ENCODE data around the gene SOX5.
"Not testable (repeated sequence)": the region's sequence is repeated elsewhere in the genome, so short reads cannot be mapped to it uniquely, and the experiment has no call there.

SOX5 gene

DNA sequence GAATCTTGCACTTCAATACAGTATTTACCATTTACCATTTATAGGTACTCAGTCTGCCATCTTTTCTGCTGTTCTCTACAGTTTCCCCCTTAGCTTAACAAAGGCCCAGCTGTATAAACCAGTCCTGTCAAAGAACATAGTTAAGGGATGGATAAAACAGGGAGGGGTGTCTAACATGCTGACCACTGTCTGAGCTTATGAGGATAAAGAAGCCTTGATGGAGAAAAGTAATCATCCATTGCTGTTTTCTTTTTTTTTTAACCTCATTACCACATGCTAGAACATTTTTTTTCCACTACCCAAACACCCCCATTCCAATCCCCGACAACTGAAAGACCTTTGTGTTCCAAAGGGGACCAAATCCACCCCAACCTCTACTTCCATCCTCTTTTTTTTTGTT is 39.9 kb downstream of the SOX5 start:
- DNase-seq (ENCODE audit: low read depth in 2 of 2), result no peak

DNA sequence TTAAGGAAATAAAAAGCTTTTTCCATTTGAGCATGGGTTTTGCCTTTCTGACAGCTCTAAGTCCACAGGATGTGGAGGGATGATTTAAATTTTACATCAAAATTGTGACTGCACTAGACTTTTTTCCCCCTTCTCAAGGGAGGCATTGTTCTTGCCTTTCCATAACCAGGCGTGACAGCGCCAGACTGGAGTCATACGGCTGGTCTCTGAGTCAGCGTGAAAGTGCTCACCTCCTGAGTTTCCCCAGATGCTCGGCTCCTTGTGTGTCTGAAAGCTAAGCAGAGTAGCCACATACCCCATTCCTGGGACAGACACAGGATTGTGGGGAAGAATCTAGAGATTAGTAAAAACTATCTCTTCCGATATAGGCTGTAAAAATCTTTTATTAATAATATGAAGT is 43.1 kb downstream of the SOX5 start:
- DNase-seq (ENCODE audit: low read depth in 2 of 2), result no peak

DNA sequence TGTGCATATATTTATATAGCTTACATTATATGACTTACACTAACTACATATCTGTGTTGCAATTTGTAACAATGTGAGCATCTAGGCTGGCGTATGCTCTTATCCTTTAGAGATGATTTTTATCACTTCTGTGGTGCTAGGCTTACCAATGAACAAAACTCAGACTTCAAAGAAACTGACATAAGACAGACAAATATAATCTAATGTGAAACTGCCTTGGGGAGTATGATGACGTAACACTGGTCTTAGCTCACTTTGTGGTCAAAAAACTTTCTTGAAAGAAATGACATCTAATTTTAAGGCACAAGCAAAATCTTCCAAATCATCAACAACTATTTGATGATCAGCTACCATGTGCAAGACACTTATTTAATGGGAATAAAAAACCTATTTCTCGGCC is 50.0 kb downstream of the SOX5 start:
- DNase-seq (ENCODE audit: low read depth in 2 of 2), result no peak

DNA sequence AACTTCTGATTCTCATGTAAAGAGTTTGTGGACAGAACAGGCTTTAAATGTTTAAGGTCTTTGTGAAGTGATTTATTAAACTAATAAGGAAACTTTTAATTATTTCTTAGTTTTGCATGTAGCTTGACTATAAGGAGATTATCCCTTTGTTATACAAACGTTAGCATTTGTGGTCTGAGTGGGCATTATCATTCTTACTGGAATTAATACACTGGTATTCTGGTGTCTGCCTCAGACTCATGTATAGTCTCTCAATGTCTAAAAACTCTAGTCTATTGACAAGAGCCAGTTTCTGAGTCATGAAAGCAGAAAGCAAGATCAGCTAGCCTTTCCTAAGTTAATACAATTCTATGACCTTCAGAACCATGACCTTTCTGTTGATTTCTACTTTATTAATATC is 51.3 kb downstream of the SOX5 start:
- DNase-seq (ENCODE audit: low read depth in 2 of 2), result no peak

DNA sequence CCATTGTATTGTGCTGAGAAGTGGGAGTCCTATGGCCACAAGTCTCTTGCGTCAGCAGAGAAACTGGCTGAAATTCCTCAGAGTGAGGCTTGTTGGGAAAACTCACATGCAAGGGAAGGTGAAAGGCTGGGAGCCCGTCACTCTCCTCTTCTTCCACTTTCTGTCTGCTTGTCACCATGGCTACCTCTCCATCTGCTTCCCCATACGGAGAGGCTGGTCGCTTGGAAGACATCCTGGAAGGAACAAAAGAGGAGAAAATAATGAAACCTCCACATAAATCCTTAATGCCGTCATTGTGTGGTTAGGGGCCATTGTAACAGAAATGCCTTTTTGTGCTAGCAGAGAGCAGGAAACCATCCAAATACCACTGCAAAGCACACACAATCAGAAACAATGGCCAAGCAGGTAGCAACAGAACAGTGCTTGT is 53.7 kb downstream of the SOX5 start:
- no peak for DNase-seq (ENCODE audit: low read depth in 2 of 2)

DNA sequence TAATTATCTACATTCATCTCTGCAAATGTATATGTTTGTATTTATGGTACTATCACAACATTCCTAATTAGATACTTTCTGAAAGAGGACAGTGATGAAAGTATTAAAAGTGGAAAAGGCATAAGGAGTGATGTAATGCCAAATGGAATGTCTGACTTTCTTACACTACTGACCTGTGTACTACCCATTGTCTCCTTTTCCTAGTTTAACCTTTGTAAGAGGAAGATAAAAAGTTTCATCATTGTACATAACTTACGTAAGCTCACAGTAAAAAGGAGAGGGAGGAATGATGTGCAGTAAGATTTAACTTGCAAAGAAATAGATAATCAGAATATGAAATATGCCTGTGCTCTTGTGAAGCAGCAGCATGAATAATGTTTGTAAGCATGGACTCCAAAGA is 55.9 kb downstream of the SOX5 start:
- DNase-seq (ENCODE audit: low read depth in 2 of 2), result no peak

DNA sequence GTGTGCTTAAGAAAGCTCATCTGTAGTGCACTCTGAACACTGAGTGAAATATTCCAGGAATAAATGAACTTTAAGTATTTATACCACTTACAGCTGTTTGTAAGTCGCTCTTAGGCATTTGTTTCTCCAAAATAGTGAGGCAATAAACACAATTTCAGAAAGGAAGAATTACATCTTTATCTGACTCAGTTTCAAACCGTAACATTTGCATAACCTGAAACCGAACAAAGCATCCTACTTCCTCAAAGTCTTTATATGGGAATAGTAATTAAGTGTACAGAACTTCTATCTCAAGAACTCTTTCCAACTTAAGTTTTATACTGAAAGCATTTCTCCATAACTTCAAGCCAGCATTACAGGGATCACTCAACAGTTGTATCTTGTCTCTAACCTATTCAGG is 58.4 kb downstream of the SOX5 start:
- DNase-seq (ENCODE audit: low read depth in 2 of 2), result no peak

DNA sequence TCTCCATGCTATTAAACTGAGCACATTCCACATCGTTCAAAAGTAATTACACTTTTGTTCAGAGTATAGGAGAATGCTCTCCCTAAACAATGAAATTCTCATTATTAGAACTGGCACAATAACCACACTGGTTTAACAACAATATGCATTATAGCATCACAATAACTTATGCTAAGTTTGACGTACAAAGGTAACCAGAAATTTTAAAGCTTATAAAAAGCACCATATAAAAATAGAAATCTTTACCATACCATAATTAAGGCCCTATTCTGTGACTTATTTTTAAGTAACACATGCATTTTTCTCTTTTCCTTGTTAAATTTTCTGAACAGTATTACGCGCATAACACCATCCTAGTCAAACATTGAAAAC is 60.4 kb downstream of the SOX5 start:
- DNase-seq (ENCODE audit: low read depth in 2 of 2), result no peak

DNA sequence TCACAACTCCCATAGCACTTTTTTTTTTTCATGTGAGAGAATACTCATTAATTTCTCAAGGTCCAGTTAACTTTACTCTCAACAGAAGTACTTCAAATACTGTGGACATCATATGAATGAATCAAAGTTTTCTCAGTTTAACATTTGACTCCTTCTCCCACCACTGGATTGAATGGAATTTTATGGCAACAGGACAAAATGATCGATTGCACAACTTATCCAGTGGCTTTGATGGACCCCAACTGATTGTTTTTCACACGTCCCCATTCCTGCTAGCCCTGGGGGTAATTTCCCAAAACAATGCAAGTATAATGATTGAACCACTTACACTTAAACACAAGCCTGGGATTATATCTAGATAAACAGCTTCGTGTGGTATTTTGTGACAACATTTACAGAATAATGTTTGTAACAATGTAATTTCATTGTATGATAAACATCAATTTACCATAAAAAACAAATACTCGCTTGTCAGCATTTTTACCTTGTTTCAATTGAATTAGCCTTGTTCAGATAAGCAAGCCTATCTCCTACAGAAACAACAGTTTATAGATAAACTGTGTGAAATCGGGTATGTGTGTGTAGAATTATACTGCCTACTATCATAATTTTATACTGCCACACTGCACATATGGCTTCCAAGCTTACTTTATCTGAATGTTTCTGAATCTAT is 60.9 kb downstream of the SOX5 start:
- no peak for DNase-seq (ENCODE audit: low read depth in 2 of 2)

DNA sequence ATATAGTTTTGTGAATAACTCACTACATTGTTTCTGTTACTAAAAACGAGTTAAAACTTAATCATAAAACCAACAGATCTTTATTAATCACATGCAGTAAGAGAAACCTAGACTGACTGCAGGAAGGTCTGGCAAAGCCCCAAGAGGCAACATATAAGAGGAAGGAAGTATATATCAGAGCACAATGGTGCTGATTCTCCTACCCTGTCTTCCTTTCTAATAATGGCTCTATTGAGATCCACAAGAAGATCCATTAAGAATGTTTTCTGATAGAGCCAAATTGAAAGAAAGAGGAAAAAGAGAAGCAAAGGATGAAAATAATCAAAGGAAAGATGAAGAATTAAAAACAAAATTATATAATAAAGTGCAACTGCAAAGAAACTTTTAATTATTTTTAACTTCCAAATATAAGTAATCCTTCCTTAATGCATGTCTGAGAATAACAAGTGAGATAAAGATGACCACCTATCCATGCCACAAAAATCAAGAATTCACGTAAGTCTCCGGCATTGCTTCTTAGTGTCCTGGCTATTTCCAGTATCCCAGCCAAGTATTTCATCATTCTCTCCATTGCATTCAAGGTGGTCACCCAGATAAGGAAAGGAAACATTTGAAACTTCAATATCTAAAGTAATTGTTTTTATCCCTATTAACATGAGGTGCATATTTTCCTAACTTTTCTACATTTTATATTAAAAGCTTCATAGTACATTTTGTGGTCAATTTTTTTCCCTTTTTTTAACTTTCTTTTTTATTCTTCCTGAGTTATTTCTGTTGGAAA is 62.2 kb downstream of the SOX5 start:
- DNase-seq (ENCODE audit: low read depth in 2 of 2), result no peak

DNA sequence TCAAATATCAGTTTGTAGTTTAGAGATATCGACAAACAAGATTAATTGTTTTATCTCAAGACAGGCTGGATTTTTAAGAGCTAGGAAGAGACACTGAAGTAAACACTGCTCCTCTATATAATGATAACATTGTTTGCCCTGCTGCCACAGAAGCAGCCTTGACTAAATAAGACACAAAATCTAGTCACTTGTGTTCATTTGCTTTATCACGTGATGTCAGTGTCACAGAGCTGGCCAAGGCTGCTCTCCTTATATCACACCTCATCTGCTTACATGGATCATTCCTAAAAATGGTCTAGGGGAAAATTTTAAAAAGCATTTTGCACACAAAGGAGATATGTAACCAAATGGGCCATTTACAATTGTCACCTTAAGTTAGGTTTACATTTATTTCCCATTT is 64.1 kb downstream of the SOX5 start:
- no peak for DNase-seq (ENCODE audit: low read depth in 2 of 2)

DNA sequence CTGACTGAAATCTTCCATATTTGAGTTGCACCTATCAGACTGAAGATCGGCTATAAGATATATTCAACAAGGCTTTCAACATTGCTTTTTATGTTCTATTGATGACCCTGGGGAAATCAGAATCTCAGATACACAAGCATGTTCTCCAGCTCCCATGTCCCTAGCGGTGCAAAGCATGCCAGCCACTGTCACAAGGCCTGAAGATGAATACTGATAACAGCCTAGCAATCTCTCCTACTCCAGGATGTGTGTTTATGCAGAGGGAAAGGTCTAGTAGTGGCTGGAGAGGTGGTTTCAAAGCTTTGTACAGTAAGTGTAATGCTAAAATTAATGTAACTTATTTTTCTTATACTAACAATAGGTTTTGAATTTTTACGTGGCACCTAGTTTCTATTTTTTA is 64.6 kb downstream of the SOX5 start:
- DNase-seq (ENCODE audit: low read depth in 2 of 2), result no peak

DNA sequence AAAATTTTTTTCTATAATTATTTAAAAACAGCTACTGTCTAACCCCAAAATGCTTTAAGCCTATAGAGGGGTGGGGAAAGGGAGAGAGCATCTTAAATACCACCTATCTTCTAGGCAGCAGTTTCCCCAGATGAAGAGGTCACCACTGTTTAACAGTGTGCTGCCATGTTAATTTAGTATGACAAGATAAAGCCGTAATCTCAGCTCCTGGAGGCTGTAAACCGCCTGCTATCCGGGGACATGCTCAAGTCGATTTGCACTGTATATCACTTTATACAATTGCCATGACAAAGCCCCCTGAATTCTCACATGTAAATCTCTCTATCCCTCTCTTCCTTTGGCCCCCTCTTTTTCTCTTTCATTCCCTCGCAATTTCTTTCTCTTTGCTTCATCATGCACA is 68.5 kb downstream of the SOX5 start:
- no peak for DNase-seq (ENCODE audit: low read depth in 2 of 2)

DNA sequence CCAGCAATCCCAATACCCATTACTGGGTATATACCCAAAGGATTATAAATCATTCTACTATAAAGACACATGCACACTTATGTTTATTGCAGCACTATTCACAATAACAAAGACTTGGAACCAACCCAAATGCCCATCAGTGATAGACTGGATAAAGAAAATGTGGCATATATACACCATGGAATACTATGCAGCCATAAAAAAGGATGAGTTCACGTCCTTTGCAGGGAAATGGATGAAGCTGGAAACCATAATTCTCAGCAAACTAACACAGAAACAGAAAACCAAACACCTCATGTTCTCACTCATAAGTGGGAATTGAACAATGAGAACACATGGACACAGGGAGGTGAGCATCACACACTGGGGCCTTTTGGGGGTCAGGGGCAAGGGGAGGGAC is 72.9 kb downstream of the SOX5 start:
- not testable (repeated sequence) for DNase-seq (ENCODE audit: low read depth in 2 of 2)

DNA sequence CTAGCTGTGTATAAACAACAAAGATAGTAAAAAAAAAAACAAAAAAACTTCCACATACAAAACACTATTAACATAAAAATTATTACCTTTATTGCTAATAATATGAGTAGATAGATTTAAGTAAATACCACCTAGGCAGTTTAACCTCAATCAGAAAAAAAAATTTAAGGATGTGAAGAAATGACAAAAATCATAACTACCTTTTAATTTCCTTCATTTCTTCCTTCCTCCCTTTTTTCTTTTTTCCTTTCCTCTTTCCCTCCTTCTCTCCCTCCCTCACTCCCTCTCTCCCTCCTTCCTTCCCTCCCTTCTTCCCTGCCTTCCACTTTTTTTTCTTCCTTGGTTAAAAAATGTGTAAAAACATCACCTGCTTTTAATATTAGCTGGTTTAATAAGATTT is 81.7 kb downstream of the SOX5 start:
- no peak for DNase-seq (ENCODE audit: low read depth in 2 of 2)

DNA sequence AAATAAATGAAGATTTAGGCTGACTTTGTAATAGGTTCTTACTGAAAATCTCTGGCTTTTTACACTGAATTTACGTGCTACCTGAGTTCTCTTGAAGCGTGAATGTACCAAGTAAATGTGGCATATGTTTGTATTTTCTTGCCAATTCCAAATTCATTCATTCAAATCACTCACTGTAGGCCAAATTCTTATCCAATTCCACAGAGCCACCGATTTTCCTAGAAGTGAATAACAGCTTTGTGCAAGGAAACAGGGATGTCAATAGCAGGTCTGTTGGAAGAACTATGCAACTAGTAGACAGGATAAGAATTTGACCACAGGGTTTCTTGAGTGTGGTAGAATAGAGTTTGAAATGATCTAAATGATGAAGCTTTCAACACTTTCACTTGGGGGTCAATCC is 86.8 kb downstream of the SOX5 start:
- no peak for DNase-seq (ENCODE audit: low read depth in 2 of 2)

DNA sequence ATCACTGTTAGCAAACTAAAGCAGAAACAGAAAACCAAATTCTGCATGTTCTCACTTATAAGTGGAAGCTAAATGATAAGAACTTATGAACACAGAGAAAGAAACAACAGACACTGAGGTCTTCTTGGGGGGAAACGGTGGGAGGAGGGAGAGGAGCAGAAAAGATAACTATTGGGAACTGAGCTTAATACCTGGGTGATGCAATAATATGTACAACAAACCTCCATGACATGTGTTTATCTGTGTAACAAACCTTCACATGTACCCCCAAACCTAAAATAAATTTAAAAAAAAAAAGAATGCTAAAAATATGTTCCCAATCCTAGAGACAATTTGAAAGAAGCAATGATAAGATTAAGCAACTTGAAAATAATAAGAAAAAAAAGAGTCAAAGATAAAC is 89.5 kb downstream of the SOX5 start:
- DNase-seq (ENCODE audit: low read depth in 2 of 2), result no peak

DNA sequence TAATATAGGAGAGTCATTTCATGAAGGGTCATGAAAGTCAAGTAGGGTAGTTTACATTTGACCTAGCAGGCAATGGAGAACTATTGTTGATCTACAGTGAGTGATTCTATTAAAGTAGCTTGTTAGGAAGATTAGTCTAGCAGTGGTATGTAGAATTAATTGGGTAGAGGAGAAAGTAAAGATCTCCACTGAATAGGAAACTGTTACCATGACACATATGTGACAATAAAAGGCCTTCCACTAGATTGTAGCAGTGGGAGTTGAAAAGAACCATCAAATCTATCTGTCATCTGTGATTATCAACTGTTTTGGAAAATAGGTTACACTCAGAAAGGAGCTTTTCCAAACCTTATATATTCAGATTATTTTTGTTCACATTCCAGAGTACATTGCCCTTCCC is 92.3 kb downstream of the SOX5 start:
- no peak for DNase-seq (ENCODE audit: low read depth in 2 of 2)

DNA sequence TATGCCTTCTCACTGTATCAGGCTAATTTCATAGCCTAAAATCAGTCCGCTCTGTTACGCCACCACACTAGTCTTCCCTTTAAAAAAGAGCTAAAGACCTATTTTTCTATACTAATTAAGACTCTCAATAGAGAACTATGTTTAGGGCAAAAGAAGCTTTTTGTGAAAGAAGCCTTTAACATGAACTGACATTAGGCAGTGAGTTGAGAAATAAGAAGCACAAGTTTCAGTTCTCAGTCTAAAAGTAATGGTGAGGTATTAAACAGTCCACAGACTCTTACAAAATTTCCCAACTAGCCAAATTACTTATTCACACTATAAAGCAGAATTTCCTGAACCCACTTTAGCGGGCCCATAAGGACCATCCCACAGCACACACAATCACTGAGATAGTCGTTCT is 93.7 kb downstream of the SOX5 start:
- no peak for DNase-seq (ENCODE audit: low read depth in 2 of 2)

DNA sequence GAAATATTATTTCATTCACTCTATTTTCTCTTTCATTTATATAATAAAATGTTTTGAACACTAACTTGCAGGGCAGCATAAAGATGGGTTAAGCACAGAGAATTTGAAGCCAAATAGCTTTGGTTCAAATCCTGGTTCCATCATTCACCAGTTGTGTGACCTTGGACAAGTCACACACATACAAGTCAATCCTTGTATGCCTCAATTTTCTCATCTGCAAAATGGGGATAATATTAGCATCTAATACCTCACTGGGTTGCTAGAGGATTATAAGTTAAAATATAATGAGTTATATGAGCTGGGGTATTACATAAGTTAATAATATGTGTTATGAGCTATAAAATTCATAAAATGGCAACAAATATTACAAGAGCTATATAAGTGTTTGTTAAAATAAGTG is 94.9 kb downstream of the SOX5 start:
- DNase-seq (ENCODE audit: low read depth in 2 of 2), result no peak

DNA sequence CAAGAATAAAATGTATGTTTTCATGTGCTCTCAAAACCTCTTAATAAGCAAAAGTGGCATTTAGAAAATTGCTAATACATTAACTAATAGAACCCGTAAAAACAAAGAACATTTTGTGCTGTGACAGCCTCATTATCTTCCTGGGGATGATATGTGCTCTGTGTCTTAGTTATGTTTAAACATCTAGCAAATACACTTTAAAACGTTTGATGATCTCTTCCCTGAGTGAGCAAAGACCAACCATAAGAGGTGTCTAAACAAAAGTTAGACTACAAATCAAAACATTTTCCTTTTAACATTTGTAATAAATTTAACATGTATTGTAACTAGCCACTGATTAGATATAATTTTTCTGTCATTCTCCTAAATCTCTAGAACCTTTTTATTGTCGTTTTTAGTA is 95.8 kb downstream of the SOX5 start:
- no peak for DNase-seq (ENCODE audit: low read depth in 2 of 2)

DNA sequence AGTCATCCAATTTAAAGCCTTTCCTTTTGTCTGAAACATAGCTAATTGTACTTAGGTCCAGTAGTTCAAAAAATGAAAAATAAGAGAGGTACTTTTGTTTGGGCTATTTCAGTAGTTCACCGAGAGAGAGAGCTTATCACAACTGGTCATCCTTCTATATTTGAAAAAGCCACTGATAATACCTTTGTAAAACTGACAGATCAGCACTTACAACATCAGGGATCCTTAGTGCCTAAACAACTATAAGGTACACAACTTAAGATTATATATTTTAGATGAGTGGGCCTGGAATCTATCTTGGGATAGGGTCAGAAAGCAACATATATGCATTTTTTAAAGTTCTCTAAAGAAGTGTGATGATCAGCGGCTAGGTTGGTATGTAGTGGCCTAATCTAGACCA is 97.9 kb downstream of the SOX5 start:
- DNase-seq (ENCODE audit: low read depth in 2 of 2), result no peak

DNA sequence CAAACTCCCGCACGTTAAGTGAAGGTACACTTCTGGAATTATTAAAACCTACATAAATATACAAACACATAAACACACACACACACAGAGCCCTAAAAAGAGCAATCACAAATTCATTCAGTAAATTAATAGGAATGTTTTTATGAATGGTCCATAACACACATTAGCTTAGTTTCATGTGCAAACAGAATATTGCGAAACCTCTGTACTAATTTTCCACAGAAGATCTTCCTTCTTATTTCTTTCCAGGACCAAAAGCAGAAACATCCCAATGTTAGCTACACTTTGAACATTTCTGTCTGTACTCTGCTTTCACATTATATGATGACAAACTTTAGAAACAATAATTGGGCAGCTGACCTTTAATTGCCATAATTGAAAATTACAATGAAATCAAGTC is 101.6 kb downstream of the SOX5 start:
- no peak for DNase-seq (ENCODE audit: low read depth in 2 of 2)

DNA sequence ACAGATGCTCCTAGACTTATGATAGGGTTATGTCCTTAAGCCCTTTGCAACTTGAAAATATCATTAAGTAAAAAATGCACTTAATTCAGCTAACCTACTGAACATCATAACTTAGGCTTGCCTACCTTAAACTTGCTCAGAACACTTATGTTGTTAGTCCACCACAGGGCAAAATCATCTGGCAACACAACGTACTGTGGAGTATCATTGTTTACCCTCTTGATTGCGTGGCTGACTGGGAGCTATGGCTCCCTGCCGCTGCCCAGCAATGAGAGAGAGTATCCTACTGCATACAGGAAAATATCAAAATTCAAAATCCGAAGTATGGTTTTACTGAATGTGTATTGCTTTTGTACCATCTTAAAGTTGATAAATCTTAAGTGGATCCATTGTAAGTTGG is 105.5 kb downstream of the SOX5 start:
- DNase-seq (ENCODE audit: low read depth in 2 of 2), result no peak
